Hepatocyte (in vitro differentiated cells): ENCODE results near the gene EIF3K. TPM values are rescaled to one million over a fixed set of nuclear protein-coding genes. Genes with fewer than 3 reads are reported as not detected.

Source experiments
- DNase-seq: peaks from one replicate; pipeline ENCODE4 v3.0.0-alpha.2; 2016; ENCODE audit warnings: low spot score
- H2AFZ ChIP-seq: fragments of 200-600 bp; sonication (generic); 2 replicates; pipeline ENCODE4 v1.6.0; 2016; ENCODE audit warnings: antibody characterized with exemption, mild to moderate bottlenecking
- H3K27ac ChIP-seq: fragments of 200-600 bp; sonication (generic); 2 replicates; pipeline ENCODE4 v1.5.1; 2016; ENCODE audit warnings: mild to moderate bottlenecking
- H3K27me3 ChIP-seq: fragments of 200-600 bp; sonication (generic); 2 replicates; pipeline ENCODE4 v1.6.1; 2016
- H3K36me3 ChIP-seq: fragments of 200-600 bp; sonication (generic); replicated peaks from 2 replicates; pipeline ENCODE4 v1.5.1; 2016; ENCODE audit warnings: low read depth; ENCODE audit not compliant: insufficient read depth
- H3K4me1 ChIP-seq: fragments of 200-600 bp; sonication (generic); 2 replicates; pipeline ENCODE4 v1.5.1; 2016; ENCODE audit warnings: mild to moderate bottlenecking, moderate library complexity; ENCODE audit not compliant: insufficient read depth
- H3K4me2 ChIP-seq: fragments of 200-600 bp; sonication (generic); 2 replicates; pipeline ENCODE4 v1.6.0; 2016
- H3K4me3 ChIP-seq: fragments of 200-600 bp; sonication (generic); 2 replicates; pipeline ENCODE4 v1.5.1; 2016; ENCODE audit warnings: mild to moderate bottlenecking
- H3K79me2 ChIP-seq: fragments of 200-600 bp; sonication (generic); 2 replicates; pipeline ENCODE4 v1.6.0; 2017; ENCODE audit warnings: mild to moderate bottlenecking
- H3K9me2 ChIP-seq: fragments of 200-600 bp; sonication (generic); replicated peaks from 2 replicates; pipeline ENCODE4 v1.6.0; 2017; ENCODE audit warnings: mild to moderate bottlenecking; ENCODE audit not compliant: insufficient read depth
- H3K9me3 ChIP-seq: fragments of 200-600 bp; sonication (generic); 2 replicates; pipeline ENCODE4 v1.5.1; 2016; ENCODE audit warnings: low read depth, mild to moderate bottlenecking
- H4K20me1 ChIP-seq: fragments of 200-600 bp; sonication (generic); 2 replicates; pipeline ENCODE4 v1.6.0; 2016; ENCODE audit warnings: mild to moderate bottlenecking; ENCODE audit not compliant: insufficient read depth, poor library complexity, severe bottlenecking
- CTCF ChIP-seq: fragments of 200-600 bp; sonication (generic); IDR thresholded peaks from 2 replicates; pipeline ENCODE4 v1.5.1; 2016; ENCODE audit warnings: antibody characterized with exemption, mild to moderate bottlenecking; ENCODE audit not compliant: poor library complexity
- EZH2 ChIP-seq: fragments of 200-600 bp; sonication (generic); IDR thresholded peaks from 2 replicates; pipeline ENCODE4 v1.6.1; 2016; ENCODE audit warnings: antibody characterized with exemption, mild to moderate bottlenecking, borderline replicate concordance
- EZH2phosphoT487 ChIP-seq: fragments of 200-600 bp; sonication (generic); IDR thresholded peaks from one replicate; pipeline ENCODE4 v1.6.1; 2018; ENCODE audit warnings: antibody characterized with exemption, mild to moderate bottlenecking, low read depth, moderate library complexity; ENCODE audit not compliant: unreplicated experiment, severe bottlenecking
- WGBS: methylation state at CpG from one replicate; pipeline ENCODE4 v1.1.6; 2016; ENCODE audit warnings: low lambda C conversion rate; ENCODE audit errors: missing lambda C conversion rate; 5-methylcytosine and 5-hydroxymethylcytosine counted together
- polyA plus RNA-seq: library from polyadenylated mRNA; unstranded; fragments of >200 nt; fragmentation: Nextera tagmentation; extraction: Ambion mirVana; gene quantifications from 2 replicates; pipeline ENCODE4 v1.2.1, GENCODE V29; 2016
- total RNA-seq: library from RNA; depleted of rRNA; stranded (reverse); fragments of >200 nt; gene quantifications from 2 replicates; pipeline ENCODE4 v1.2.3, GENCODE V29; 2014

Gene EIF3K
- total and polyA plus RNA-seq, 2 experiments from 2014 or later = 171 to 354 TPM

GRCh38 chr19:38661996-38662395, 43.0 kb downstream of the EIF3K start:
- Histone ChIP-seq H3K27ac (peak overlapping the region; percentile 85), H3K9me3 (no peaks in the 10 kb centered on the region), H3K9me2 (no peaks in the 10 kb centered on the region), H3K4me3 (no peak overlapping the region), H3K4me1 (peaks cover 90% of the 10 kb centered on the region), H4K20me1 (peaks cover 30% of the 10 kb centered on the region), H2AFZ (no peak overlapping the region), H3K27me3 (no peaks in the 10 kb centered on the region), H3K4me2 (peak overlapping the region; percentile 47), H3K79me2 (peaks cover 92% of the 10 kb centered on the region), H3K36me3 (no peaks in the 10 kb centered on the region)
- DNase-seq = peak; percentile 69
- WGBS = 14% methylated on average over 1 of the region's 1 CpG
- TF ChIP-seq EZH2 (no peak), EZH2phosphoT487 (no peak)

- Histone ChIP-seq H3K79me2 (peaks cover 92% of the 10 kb centered on the region), H3K4me1 (peaks cover 92% of the 10 kb centered on the region), H4K20me1 (peaks cover 23% of the 10 kb centered on the region), H2AFZ (no peak overlapping the region), H3K4me3 (no peak overlapping the region), H3K36me3 (no peaks in the 10 kb centered on the region), H3K27ac (peak overlapping the region; percentile 85), H3K9me2 (no peaks in the 10 kb centered on the region), H3K4me2 (peak overlapping the region; percentile 47), H3K27me3 (no peaks in the 10 kb centered on the region), H3K9me3 (no peaks in the 10 kb centered on the region)
- DNase-seq = no peak
- WGBS = 72% methylated on average over 7 of the region's 7 CpGs
- TF ChIP-seq CTCF (no peak), EZH2phosphoT487 (no peak), EZH2 (no peak)
These were observed 43.7 kb downstream of the EIF3K start for GRCh38 chr19:38662537-38663155.

- H2AFZ ChIP-seq = no peak overlapping the region
- peak overlapping the region; percentile 47 for H3K4me2 ChIP-seq
- 79% methylated on average over 22 of the region's 22 CpGs for WGBS
These were observed 44.2 kb downstream of the EIF3K start for GRCh38 chr19:38663156-38663651.

More at GRCh38 chr19:38663156-38663651, 44.2 kb downstream of the EIF3K start:
- H3K36me3 ChIP-seq = no peaks in the 10 kb centered on the region
- H4K20me1 ChIP-seq = peaks cover 23% of the 10 kb centered on the region
- no peaks in the 10 kb centered on the region for H3K9me2 ChIP-seq
- peak overlapping the region; percentile 85 for H3K27ac ChIP-seq
- no peak for TF ChIP-seq EZH2phosphoT487
- no peak for TF ChIP-seq EZH2
- TF ChIP-seq CTCF = no peak
- no peak for DNase-seq
- no peak overlapping the region for H3K4me3 ChIP-seq
- H3K79me2 ChIP-seq = peaks cover 91% of the 10 kb centered on the region
- peaks cover 91% of the 10 kb centered on the region for H3K4me1 ChIP-seq
- no peaks in the 10 kb centered on the region for H3K9me3 ChIP-seq
- H3K27me3 ChIP-seq = no peaks in the 10 kb centered on the region
